Transverse colon (tissue), 4 donors: ENCODE data around the gene MFSD6L. TPM values are rescaled to one million over a fixed set of nuclear protein-coding genes. Genes with fewer than 3 reads are reported as not detected.
"Not testable (repeated sequence)": the region's sequence is repeated elsewhere in the genome, so short reads cannot be mapped to it uniquely, and the experiment has no call there.

Source experiments
- DNase-seq: peaks from one replicate; pipeline ENCODE4 v3.0.0-alpha.2; 2019
- H3K27ac ChIP-seq, 4 donors: fragments of 200-600 bp; sonication (generic); 2 replicates each; pipeline ENCODE4 v1.5.1; 2016 to 2018; ENCODE audit warnings: inconsistent platforms in 4 of 4
- H3K27me3 ChIP-seq: fragments of 200-600 bp; sonication (generic); 2 replicates; pipeline ENCODE4 v1.5.1; 2017; ENCODE audit warnings: inconsistent platforms
- H3K36me3 ChIP-seq, 4 donors: fragments of 200-600 bp; sonication (generic); 2 replicates each; pipeline ENCODE4 v1.5.1; 2017 to 2019; ENCODE audit warnings: inconsistent platforms in 4 of 4
- H3K4me1 ChIP-seq, 4 donors: fragments of 200-600 bp; sonication (generic); 2 replicates each; pipeline ENCODE4 v1.5.1; 2017 to 2020; ENCODE audit warnings: inconsistent platforms in 4 of 4
- H3K4me3 ChIP-seq, 4 donors: fragments of 200-600 bp; sonication (generic); 1 replicate in 1 of 4; 2 replicates in 3 of 4; pipeline versions ENCODE4 v1.5.1 to v1.6.1; 2017 to 2019; ENCODE audit warnings: inconsistent platforms in 4 of 4
- H3K9me3 ChIP-seq, 2 donors: fragments of 200-600 bp; sonication (generic); 2 replicates each; pipeline ENCODE4 v1.5.1; 2017 to 2019; ENCODE audit warnings: inconsistent platforms in 2 of 2
- EP300 ChIP-seq: sonication (generic); formaldehyde crosslinking; IDR thresholded peaks from one replicate; pipeline ENCODE4 v1.6.1; 2017; ENCODE audit warnings: antibody characterized with exemption, low read depth
- POLR2A ChIP-seq: fragments of 450-650 bp; IDR thresholded peaks from one replicate; pipeline ENCODE4 v1.6.1; 2016; ENCODE audit warnings: antibody characterized with exemption, mild to moderate bottlenecking, moderate library complexity
- POLR2AphosphoS5 ChIP-seq, 3 donors: sonication (generic); formaldehyde crosslinking; IDR thresholded peaks; one replicate each; pipeline ENCODE4 v1.6.1; 2016; ENCODE audit warnings: antibody characterized with exemption in 3 of 3
- WGBS, 2 donors: methylation state at CpG; one replicate each; pipeline ENCODE4 v1.1.5; 2018; ENCODE audit warnings: low coverage in 1 of 2; 5-methylcytosine and 5-hydroxymethylcytosine counted together
- in situ Hi-C, 4 donors: fragments of 200-750 bp; cut with MboI; loops; one replicate each; pipeline versions ENCODE4 v1.15.0 to v1.15.1; 2017; ENCODE audit warnings: low sequenced_read_pairs in 3 of 4, low pct_ligation_motif_present in 1 of 4, low pct_unique_long_range_greater_than_20kb in 1 of 4
- intact Hi-C: fragments of 100-400 bp; cut with DNase I; formaldehyde crosslinking; loops from one replicate; pipeline ENCODE4 v1.15.1; 2023; ENCODE audit warnings: low total_unique reads
- total RNA-seq, 4 donors: library from RNA; depleted of rRNA; stranded (reverse); fragments of >200 nt; gene quantifications; one replicate each; pipeline ENCODE4 v1.1.0, GENCODE V29; 2016
- TF ChIP-seq, protein P1 (sequence below), 5 experiments: fragments of 200-600 bp in 3 of 5; fragments of 450-650 bp in 2 of 5; sonication (generic) in 3 of 5; IDR thresholded peaks; 1 replicate in 2 of 5; 2 replicates in 3 of 5; pipeline ENCODE4 v1.5.1; 2016 to 2017; ENCODE audit warnings: antibody characterized with exemption in 5 of 5, inconsistent platforms in 3 of 5, mild to moderate bottlenecking in 2 of 5, moderate library complexity in 1 of 5

The MFSD6L gene
- total RNA-seq, 4 donors from 2014 or later, result 0.40 to 5.1 (median 3.8) TPM; not detected in 1

DNA sequence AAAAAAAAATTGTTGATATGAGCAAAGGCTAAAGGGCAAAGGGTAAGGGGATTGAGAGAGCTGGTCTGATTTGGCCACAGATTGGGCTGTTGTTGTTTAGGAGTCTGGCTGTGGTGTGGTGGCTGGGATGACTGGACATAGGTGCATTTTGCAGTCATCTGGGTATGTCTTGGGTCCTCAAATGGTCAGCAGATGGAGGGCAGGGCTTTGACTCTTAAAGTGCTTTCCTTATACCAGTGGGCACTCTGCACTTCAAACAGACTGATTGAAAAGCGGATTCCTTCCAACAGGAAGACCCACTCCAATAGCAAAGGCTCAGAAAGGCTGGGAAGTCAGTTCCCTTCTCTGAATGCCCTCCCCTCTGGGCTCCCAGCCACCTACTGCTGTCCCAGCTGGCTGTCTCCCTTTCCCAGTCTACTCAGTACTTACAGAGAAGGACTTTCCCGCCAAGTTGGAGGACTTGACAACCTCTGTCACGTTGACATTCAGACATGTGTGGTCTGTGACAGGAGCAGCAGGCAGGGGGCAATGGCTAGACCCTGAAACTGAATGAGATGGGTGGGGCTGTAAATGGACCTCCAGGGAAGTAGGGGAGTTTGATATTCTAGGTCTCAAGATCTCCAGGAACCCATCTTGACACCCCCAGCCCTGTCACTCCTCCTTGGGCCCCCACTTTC lies 19.6 kb upstream of the MFSD6L start:
- Histone ChIP-seq H3K9me3 (no peaks in the 10 kb centered on the region), H3K4me1 (no peaks in the 10 kb centered on the region), H3K27ac (no peak overlapping the region), H3K27me3 (peaks cover 2% of the 10 kb centered on the region), H3K36me3 (no peaks in the 10 kb centered on the region), H3K4me3 (no peak overlapping the region)
- WGBS, 2 donors, result 50% methylated on average over 3 of the region's 3 CpGs; no CpG with 5 or more reads in 1 of the 2 donors
- in situ Hi-C loops (no loop called here), intact Hi-C loops (no loop called here)
- no peak for DNase-seq
- TF ChIP-seq, protein P1, sequence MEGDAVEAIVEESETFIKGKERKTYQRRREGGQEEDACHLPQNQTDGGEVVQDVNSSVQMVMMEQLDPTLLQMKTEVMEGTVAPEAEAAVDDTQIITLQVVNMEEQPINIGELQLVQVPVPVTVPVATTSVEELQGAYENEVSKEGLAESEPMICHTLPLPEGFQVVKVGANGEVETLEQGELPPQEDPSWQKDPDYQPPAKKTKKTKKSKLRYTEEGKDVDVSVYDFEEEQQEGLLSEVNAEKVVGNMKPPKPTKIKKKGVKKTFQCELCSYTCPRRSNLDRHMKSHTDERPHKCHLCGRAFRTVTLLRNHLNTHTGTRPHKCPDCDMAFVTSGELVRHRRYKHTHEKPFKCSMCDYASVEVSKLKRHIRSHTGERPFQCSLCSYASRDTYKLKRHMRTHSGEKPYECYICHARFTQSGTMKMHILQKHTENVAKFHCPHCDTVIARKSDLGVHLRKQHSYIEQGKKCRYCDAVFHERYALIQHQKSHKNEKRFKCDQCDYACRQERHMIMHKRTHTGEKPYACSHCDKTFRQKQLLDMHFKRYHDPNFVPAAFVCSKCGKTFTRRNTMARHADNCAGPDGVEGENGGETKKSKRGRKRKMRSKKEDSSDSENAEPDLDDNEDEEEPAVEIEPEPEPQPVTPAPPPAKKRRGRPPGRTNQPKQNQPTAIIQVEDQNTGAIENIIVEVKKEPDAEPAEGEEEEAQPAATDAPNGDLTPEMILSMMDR (IDR thresholded peaks at IDR 0.05), result no peak
- TF ChIP-seq EP300 (no peak), POLR2A (no peak), POLR2AphosphoS5 (IDR thresholded peaks at IDR 0.05) (no peak)

DNA sequence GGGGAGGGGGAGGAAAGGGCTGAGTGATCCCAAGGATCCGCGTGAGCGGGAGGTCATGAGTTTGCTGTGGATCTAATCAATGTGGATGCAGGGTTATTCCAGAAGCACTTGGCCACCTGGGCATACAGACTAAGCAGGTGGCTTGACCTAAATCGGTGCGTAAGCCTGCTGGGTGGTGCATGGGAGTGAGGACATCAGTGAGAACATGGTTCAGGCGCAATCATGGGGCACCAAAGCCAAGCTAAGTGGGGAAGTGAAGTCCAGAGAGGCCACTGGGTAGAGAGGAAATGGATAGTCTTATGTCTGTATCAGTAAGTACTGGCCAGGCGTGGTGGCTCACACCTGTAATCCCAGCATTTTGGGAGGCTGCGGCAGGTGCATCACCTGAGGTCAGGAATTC lies 18.9 kb upstream of the MFSD6L start:
- no peak for DNase-seq
- no peak overlapping the region for H3K27ac ChIP-seq
- H3K27me3 ChIP-seq, result peaks cover 4% of the 10 kb centered on the region
- H3K4me1 ChIP-seq, result no peaks in the 10 kb centered on the region
- WGBS, 2 donors, result 96% methylated on average over 4 to 8 of the region's 8 CpGs
- intact Hi-C loops, result no loop called here
- TF ChIP-seq POLR2A, result no peak
- no peak for TF ChIP-seq EP300
- TF ChIP-seq, protein P1 (IDR thresholded peaks at IDR 0.05), result no peak
- no peak for TF ChIP-seq POLR2AphosphoS5 (IDR thresholded peaks at IDR 0.05)
- no peaks in the 10 kb centered on the region for H3K36me3 ChIP-seq
- in situ Hi-C loops, result no loop called here
- H3K4me3 ChIP-seq, result no peak overlapping the region
- no peaks in the 10 kb centered on the region for H3K9me3 ChIP-seq

DNA sequence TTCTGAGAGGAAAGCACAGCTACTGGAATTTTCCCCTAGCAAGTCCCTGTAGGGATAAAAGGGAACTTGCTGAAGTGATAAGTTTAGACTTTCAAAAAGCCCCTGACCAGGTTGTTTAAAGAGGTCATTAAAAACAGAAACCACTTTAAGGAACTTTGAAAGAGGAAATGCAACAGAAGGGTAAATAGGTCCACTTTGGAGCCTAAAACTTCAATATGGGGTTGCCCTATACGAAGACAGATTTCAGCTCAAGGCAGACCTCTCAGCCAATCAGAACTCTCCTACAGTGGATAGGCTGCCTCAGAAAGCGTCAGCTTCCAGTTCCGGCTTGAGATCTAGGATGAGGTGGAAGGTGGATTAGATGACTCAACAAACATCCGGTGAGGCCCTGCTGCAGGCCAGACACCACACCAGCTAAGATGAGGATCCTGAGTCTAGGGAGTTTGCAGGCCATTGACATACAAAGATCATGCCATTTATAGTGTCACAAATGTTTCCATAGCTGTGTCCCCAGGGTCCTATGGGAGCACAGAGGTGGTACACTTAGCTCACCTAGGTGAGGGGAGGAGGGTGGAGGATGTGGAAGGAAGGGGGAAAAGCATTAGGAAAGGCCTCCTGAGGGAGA lies 7.9 kb upstream of the MFSD6L start:
- TF ChIP-seq POLR2AphosphoS5 (IDR thresholded peaks at IDR 0.05) (no peak), POLR2A (no peak), EP300 (no peak)
- TF ChIP-seq, protein P1 (IDR thresholded peaks at IDR 0.05), result no peak
- Histone ChIP-seq H3K9me3 (peaks cover 0 to 10% of the 10 kb centered on the region in 2 donors), H3K36me3 (no peaks in the 10 kb centered on the region), H3K27ac (peak overlapping the region in 2 of 4 donors; percentile 39 to 41), H3K4me3 (no peak overlapping the region), H3K4me1 (peaks cover 0 to 5% (median 0%) of the 10 kb centered on the region in 4 donors), H3K27me3 (peaks cover 7% of the 10 kb centered on the region)
- intact Hi-C loops (loop anchor here (5.0 kb wide), 1 partner anchor 1205 kb away; no protein-coding TSS in a partner anchor), in situ Hi-C loops (no loop called here)
- DNase-seq, result no peak
- WGBS, 2 donors, result 50 to 75% methylated on average over 1 to 4 of the region's 4 CpGs

DNA sequence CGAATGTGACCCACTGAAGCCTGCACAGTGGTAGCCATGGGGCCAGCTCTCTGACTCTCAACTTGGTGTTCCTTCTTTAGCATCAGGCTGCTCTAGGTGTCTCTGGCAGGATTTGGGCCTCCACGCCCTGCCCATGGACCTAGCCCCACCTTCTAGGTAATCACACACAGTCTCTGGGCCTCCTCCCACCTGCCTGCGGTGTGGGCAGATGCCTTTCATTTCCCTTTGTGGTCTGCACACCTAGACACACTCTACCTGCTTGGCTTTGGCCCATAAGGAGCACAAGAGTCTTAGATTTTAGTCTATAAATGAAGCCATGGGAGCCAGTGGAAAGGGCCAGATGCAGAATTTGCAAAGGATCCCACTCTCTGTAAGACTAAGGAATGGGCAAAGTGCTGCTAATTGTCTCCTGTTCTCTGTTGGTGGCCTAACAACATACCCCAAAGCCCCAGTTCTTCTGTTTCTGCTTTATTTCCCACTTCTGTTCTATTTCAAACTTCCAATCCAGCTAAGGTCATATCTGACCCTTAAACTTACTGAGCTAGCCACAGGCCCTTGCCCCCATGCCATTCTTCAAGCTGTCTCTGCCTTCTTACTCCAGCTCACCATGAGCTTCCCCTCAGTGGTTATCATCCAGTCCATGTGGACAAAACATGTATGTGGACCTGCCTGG lies 7.2 kb upstream of the MFSD6L start:
- H3K4me1 ChIP-seq, result peaks cover 0 to 5% (median 0%) of the 10 kb centered on the region in 4 donors
- in situ Hi-C loops, result no loop called here
- intact Hi-C loops, result loop anchor here (5.0 kb wide), 1 partner anchor 1206 kb away; no protein-coding TSS in a partner anchor
- no peaks in the 10 kb centered on the region for H3K36me3 ChIP-seq
- no peak for DNase-seq
- H3K9me3 ChIP-seq, result peaks cover 0 to 9% of the 10 kb centered on the region in 2 donors
- H3K27me3 ChIP-seq, result peaks cover 5% of the 10 kb centered on the region
- H3K4me3 ChIP-seq, result no peak overlapping the region
- WGBS, 2 donors, result 46 to 80% methylated on average over 1 to 3 of the region's 3 CpGs
- H3K27ac ChIP-seq, result peak overlapping the region in 2 of 4 donors; percentile 39 to 41
- TF ChIP-seq, protein P1 (IDR thresholded peaks at IDR 0.05), result no peak
- TF ChIP-seq POLR2AphosphoS5 (IDR thresholded peaks at IDR 0.05), result no peak

DNA sequence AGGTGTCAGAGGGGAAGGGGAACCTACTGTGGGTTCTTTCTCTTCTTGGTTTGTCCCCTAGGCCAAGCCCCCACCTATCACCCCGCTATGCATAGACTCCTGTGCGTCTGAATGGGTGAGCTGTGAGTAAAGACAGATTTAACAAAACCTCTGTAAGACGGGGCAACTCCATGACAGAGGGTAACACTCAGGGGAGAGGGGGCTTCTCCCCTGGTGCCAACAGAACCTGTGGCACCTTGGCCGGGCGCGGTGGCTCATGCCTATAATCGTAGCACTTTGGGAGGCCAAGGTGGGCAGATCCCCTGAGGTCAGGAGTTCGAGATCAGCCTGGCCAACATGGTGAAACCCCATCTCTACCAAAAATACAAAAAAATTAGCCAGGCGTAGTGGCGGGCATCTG lies 6.2 kb upstream of the MFSD6L start:
- WGBS, 2 donors, result 93% methylated on average over 3 to 10 of the region's 10 CpGs
- H3K36me3 ChIP-seq, H3K27me3 ChIP-seq, H3K4me3 ChIP-seq, in situ Hi-C loops, DNase-seq, H3K9me3 ChIP-seq, H3K4me1 ChIP-seq, H3K27ac ChIP-seq: not testable (repeated sequence)
- intact Hi-C loops, result loop anchor here (5.0 kb wide), 1 partner anchor 1207 kb away; no protein-coding TSS in a partner anchor
